HepG2 (cell line): ENCODE measurements around the gene CTDNEP1. TPM values are rescaled to one million over a fixed set of nuclear protein-coding genes. Genes with fewer than 3 reads are reported as not detected.

Experiments used
- CBX5 ChIP-seq: sonication (generic); formaldehyde crosslinking; IDR thresholded peaks from 2 replicates; pipeline ENCODE4 v1.4.0; 2020; ENCODE audit warnings: missing genetic modification reagents, borderline replicate concordance
- CCAR2 ChIP-seq: fragments of 200-400 bp; formaldehyde crosslinking; optimal IDR thresholded peaks from 2 replicates; pipeline ENCODE3; 2018; ENCODE audit warnings: low read depth, mild to moderate bottlenecking, low read length, moderate library complexity
- EEA1 ChIP-seq: sonication (generic); formaldehyde crosslinking; IDR thresholded peaks from 2 replicates; pipeline ENCODE4 v1.5.1; 2020; ENCODE audit warnings: mild to moderate bottlenecking, missing genetic modification reagents, borderline replicate concordance
- EZH2 ChIP-seq: conservative IDR thresholded peaks from 2 replicates; pipeline ENCODE4 v1.6.1; 2012; ENCODE audit warnings: mild to moderate bottlenecking, low read depth, low read length, moderate library complexity
- KDM2A ChIP-seq: sonication (generic); formaldehyde crosslinking; IDR thresholded peaks from 2 replicates; pipeline ENCODE4 v1.4.0; 2020; ENCODE audit warnings: low read depth, missing genetic modification reagents, borderline replicate concordance
- MIER3 ChIP-seq: IDR thresholded peaks from 2 replicates; pipeline ENCODE4 v1.6.1; 2016; ENCODE audit warnings: missing compliant biosample characterization, borderline replicate concordance
- MXD4 ChIP-seq: IDR thresholded peaks from 2 replicates; pipeline ENCODE4 v1.6.1; 2016; ENCODE audit warnings: mild to moderate bottlenecking, missing biosample characterization, missing genetic modification reagents
- STAG1 ChIP-seq: sonication (generic); formaldehyde crosslinking; IDR thresholded peaks from 2 replicates; pipeline ENCODE4 v1.4.0; 2020; ENCODE audit warnings: missing genetic modification reagents
- ZC3H4 ChIP-seq: sonication (generic); formaldehyde crosslinking; IDR thresholded peaks from 2 replicates; pipeline ENCODE4 v1.4.0; 2020; ENCODE audit warnings: missing genetic modification reagents, borderline replicate concordance
- ZNF607 ChIP-seq: sonication (generic); formaldehyde crosslinking; IDR thresholded peaks from 2 replicates; pipeline ENCODE4 v1.5.1; 2020; ENCODE audit warnings: missing genetic modification reagents, mild to moderate bottlenecking, borderline replicate concordance
- ZNF616 ChIP-seq: sonication (generic); formaldehyde crosslinking; IDR thresholded peaks from 2 replicates; pipeline ENCODE4 v1.5.0; 2020; ENCODE audit warnings: low read depth, mild to moderate bottlenecking, missing genetic modification reagents
- polyA plus RNA-seq, 8 experiments: library from polyadenylated mRNA; depleted of rRNA in 3 of 8; stranded (reverse) in 7 of 8; unstranded in 1 of 8; fragments of >200 nt; fragmentation: Illumina TruSeq in 4 of 8; extraction: Trizol in 4 of 8; gene quantifications; 2 replicates each; pipeline versions ENCODE4 v1.2.1 to v1.2.3, GENCODE V29; 2011 to 2016; ENCODE audit warnings: low read depth in 4 of 8, missing spikeins in 1 of 8, mixed read lengths in 1 of 8; ENCODE audit not compliant: insufficient read depth in 1 of 8
- total RNA-seq, 5 experiments: library from RNA; depleted of rRNA; stranded (reverse); fragments of >200 nt; fragmentation: Illumina TruSeq; extraction: Trizol; gene quantifications; 2 replicates each; pipeline ENCODE4 v1.2.3, GENCODE V29; 2016; ENCODE audit warnings: low read depth in 1 of 5
- TF ChIP-seq, protein P1 (sequence below): sonication (generic); formaldehyde crosslinking; IDR thresholded peaks from 2 replicates; pipeline ENCODE4 v1.4.0; 2020; ENCODE audit warnings: mild to moderate bottlenecking, missing genetic modification reagents
- TF ChIP-seq, protein P2 (sequence below): sonication (generic); formaldehyde crosslinking; IDR thresholded peaks from 2 replicates; pipeline ENCODE4 v1.5.1; 2020; ENCODE audit warnings: mild to moderate bottlenecking, missing genetic modification reagents, moderate library complexity
- TF ChIP-seq, protein P3 (sequence below): IDR thresholded peaks from 2 replicates; pipeline ENCODE4 v1.6.1; 2016; ENCODE audit warnings: missing biosample characterization, missing genetic modification reagents, low read depth
- TF ChIP-seq, protein P4 (sequence below): sonication (generic); formaldehyde crosslinking; IDR thresholded peaks from 2 replicates; pipeline ENCODE4 v1.4.0; 2020; ENCODE audit warnings: missing genetic modification reagents
- TF ChIP-seq, protein P5 (sequence below): IDR thresholded peaks from 2 replicates; pipeline ENCODE4 v1.6.1; 2012; ENCODE audit warnings: low read length, improper control_type of control experiment
- TF ChIP-seq, protein P6 (sequence below): sonication (generic); formaldehyde crosslinking; IDR thresholded peaks from 2 replicates; pipeline ENCODE4 v1.8.0; 2022; ENCODE audit warnings: mild to moderate bottlenecking, missing genetic modification reagents, moderate library complexity

Gene CTDNEP1
- total and polyA plus RNA-seq, 2 of the 13 experiments (the other 11 are each of a cell fraction or from before 2014, with no cell fraction given), result 19.8 to 118 TPM

DNA sequence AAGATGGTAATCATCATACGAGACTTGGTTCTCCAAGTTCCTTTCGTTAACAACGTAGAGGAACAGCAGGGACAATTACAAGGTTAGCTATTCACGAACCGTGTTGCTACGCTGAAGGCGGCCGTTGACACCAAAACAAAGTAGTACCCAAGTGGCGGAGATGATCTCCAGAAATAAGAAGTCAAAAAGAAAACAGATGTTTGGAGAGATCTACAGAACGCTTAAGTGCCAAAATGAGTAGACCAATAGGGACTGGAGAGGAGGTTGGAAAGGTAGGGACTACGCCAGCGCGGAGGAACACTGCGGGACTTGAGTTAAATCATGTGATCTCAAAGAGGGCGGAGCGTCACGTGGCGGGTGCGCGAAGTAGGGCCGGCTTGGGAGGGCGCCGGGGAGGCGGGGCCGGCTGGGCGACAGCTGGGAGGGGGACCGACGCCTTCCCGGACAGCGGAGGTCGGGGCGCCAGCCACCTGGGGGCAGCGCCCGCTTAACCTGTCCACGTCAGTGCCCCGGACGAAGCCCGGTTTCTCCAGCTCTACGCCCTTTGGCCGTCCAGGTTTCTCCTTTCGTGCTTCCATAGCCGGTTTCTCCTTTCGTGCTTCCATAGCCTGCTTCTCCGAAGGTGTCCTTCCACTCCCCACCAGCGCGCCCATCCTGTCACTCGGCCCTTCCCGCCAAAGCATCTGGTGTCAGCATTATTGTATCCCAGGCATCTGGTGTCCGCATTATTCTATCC is 8.6 kb downstream of the CTDNEP1 start (continued):
- TF ChIP-seq CBX5, result peak; percentile 88
- TF ChIP-seq MXD4 (CRISPR knock-in tag), result peak; percentile 68; the same call in 1 of the 2 replicates
- TF ChIP-seq CCAR2, result peak; percentile 48
- TF ChIP-seq, protein P1, sequence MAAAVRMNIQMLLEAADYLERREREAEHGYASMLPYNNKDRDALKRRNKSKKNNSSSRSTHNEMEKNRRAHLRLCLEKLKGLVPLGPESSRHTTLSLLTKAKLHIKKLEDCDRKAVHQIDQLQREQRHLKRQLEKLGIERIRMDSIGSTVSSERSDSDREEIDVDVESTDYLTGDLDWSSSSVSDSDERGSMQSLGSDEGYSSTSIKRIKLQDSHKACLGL (CRISPR knock-in tag), result no peak
- no peak for TF ChIP-seq EZH2
- TF ChIP-seq, protein P2, sequence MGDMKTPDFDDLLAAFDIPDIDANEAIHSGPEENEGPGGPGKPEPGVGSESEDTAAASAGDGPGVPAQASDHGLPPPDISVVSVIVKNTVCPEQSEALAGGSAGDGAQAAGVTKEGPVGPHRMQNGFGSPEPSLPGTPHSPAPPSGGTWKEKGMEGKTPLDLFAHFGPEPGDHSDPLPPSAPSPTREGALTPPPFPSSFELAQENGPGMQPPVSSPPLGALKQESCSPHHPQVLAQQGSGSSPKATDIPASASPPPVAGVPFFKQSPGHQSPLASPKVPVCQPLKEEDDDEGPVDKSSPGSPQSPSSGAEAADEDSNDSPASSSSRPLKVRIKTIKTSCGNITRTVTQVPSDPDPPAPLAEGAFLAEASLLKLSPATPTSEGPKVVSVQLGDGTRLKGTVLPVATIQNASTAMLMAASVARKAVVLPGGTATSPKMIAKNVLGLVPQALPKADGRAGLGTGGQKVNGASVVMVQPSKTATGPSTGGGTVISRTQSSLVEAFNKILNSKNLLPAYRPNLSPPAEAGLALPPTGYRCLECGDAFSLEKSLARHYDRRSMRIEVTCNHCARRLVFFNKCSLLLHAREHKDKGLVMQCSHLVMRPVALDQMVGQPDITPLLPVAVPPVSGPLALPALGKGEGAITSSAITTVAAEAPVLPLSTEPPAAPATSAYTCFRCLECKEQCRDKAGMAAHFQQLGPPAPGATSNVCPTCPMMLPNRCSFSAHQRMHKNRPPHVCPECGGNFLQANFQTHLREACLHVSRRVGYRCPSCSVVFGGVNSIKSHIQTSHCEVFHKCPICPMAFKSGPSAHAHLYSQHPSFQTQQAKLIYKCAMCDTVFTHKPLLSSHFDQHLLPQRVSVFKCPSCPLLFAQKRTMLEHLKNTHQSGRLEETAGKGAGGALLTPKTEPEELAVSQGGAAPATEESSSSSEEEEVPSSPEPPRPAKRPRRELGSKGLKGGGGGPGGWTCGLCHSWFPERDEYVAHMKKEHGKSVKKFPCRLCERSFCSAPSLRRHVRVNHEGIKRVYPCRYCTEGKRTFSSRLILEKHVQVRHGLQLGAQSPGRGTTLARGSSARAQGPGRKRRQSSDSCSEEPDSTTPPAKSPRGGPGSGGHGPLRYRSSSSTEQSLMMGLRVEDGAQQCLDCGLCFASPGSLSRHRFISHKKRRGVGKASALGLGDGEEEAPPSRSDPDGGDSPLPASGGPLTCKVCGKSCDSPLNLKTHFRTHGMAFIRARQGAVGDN (CRISPR knock-in tag), result peak; percentile 70
- TF ChIP-seq, protein P3, sequence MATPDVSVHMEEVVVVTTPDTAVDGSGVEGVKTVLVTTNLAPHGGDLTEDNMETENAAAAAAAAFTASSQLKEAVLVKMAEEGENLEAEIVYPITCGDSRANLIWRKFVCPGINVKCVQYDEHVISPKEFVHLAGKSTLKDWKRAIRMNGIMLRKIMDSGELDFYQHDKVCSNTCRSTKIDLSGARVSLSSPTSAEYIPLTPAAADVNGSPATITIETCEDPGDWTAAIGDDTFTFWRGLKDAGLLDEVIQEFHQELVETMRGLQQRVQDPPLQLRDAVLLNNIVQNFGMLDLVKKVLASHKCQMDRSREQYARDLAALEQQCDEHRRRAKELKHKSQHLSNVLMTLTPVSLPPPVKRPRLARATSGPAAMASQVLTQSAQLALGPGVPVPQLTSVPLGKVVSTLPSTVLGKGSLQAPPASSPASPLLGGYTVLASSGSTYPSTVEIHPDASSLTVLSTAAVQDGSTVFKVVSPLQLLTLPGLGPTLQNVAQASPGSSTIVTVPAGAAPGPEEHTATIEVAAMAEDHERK (CRISPR knock-in tag), result peak; percentile 77
- TF ChIP-seq MIER3 (CRISPR knock-in tag), result peak; percentile 63; the same call in 1 of the 2 replicates
- TF ChIP-seq, protein P4, sequence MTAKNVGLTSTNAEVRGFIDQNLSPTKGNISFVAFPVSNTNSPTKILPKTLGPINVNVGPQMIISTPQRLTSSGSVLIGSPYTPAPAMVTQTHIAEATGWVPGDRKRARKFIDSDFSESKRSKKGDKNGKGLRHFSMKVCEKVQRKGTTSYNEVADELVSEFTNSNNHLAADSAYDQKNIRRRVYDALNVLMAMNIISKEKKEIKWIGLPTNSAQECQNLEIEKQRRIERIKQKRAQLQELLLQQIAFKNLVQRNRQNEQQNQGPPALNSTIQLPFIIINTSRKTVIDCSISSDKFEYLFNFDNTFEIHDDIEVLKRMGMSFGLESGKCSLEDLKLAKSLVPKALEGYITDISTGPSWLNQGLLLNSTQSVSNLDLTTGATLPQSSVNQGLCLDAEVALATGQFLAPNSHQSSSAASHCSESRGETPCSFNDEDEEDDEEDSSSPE (CRISPR knock-in tag), result peak; percentile 84
- 0 out of 2 replicates have a peak, but pooled peaks have one; percentile 37 for TF ChIP-seq ZC3H4 (CRISPR knock-in tag)
- TF ChIP-seq KDM2A (CRISPR knock-in tag), result peak; percentile 100
- no peak for TF ChIP-seq ZNF607
- TF ChIP-seq, protein P5, sequence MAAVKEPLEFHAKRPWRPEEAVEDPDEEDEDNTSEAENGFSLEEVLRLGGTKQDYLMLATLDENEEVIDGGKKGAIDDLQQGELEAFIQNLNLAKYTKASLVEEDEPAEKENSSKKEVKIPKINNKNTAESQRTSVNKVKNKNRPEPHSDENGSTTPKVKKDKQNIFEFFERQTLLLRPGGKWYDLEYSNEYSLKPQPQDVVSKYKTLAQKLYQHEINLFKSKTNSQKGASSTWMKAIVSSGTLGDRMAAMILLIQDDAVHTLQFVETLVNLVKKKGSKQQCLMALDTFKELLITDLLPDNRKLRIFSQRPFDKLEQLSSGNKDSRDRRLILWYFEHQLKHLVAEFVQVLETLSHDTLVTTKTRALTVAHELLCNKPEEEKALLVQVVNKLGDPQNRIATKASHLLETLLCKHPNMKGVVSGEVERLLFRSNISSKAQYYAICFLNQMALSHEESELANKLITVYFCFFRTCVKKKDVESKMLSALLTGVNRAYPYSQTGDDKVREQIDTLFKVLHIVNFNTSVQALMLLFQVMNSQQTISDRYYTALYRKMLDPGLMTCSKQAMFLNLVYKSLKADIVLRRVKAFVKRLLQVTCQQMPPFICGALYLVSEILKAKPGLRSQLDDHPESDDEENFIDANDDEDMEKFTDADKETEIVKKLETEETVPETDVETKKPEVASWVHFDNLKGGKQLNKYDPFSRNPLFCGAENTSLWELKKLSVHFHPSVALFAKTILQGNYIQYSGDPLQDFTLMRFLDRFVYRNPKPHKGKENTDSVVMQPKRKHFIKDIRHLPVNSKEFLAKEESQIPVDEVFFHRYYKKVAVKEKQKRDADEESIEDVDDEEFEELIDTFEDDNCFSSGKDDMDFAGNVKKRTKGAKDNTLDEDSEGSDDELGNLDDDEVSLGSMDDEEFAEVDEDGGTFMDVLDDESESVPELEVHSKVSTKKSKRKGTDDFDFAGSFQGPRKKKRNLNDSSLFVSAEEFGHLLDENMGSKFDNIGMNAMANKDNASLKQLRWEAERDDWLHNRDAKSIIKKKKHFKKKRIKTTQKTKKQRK, result no peak
- no peak for TF ChIP-seq ZNF616
- TF ChIP-seq EEA1 (CRISPR knock-in tag), result 0 out of 2 replicates have a peak, but pooled peaks have one; percentile 36
- TF ChIP-seq STAG1 (CRISPR knock-in tag), result peak; percentile 40
- TF ChIP-seq, protein P6, sequence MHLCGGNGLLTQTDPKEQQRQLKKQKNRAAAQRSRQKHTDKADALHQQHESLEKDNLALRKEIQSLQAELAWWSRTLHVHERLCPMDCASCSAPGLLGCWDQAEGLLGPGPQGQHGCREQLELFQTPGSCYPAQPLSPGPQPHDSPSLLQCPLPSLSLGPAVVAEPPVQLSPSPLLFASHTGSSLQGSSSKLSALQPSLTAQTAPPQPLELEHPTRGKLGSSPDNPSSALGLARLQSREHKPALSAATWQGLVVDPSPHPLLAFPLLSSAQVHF (CRISPR knock-in tag), result no peak
